ENCODE results near the gene AFG3L2. TPM values are rescaled to one million over a fixed set of nuclear protein-coding genes. Genes with fewer than 3 reads are reported as not detected.
"Not testable (repeated sequence)": the region's sequence is repeated elsewhere in the genome, so short reads cannot be mapped to it uniquely, and the experiment has no call there.

The AFG3L2 gene
- total RNA-seq (41.1 TPM), polyA plus RNA-seq (31.5 TPM)

- Histone ChIP-seq H3K27ac (ENCODE audit: low read depth) (peak within 1 kb of the TSS; percentile 99), H3K4me1 (ENCODE audit: insufficient read depth) (peaks cover 4% of the 10 kb centered on the region), H3K36me3 (ENCODE audit: insufficient read depth) (no peaks in the 10 kb centered on the region), H3K4me3 (ENCODE audit: low read depth, low read length) (peak within 1 kb of the TSS; percentile 84)
- DNase-seq (ENCODE audit: extremely low spot score) = peak; percentile 98
- WGBS = under 1% methylated on average over 100 of the region's 100 CpGs
These were observed at the start of gene AFG3L2 for GRCh38 chr18:12376754-12377555. Gene AFG3L2, minus strand, starts transcription at chr18:12377227. Its CDS starts 145 bp downstream, at chr18:12377082.

- DNase-seq (ENCODE audit: extremely low spot score) = no peak
- WGBS = 90% methylated on average over 4 of the region's 4 CpGs
- no peak overlapping the region for H3K4me3 ChIP-seq (ENCODE audit: low read depth, low read length)
These were observed 47.2 kb upstream of the AFG3L2 start for GRCh38 chr18:12424252-12424651.

GRCh38 chr18:12423820-12424219 is 46.8 kb upstream of the AFG3L2 start:
- no peaks in the 10 kb centered on the region for H3K4me1 ChIP-seq (ENCODE audit: insufficient read depth)
- WGBS = 90% methylated on average over 5 of the region's 5 CpGs
- no peaks in the 10 kb centered on the region for H3K36me3 ChIP-seq (ENCODE audit: insufficient read depth)
- DNase-seq (ENCODE audit: extremely low spot score) = no peak
- no peak overlapping the region for H3K4me3 ChIP-seq (ENCODE audit: low read depth, low read length)
- H3K27ac ChIP-seq (ENCODE audit: low read depth) = no peak overlapping the region

More at GRCh38 chr18:12424252-12424651, 47.2 kb upstream of the AFG3L2 start:
- no peak overlapping the region for H3K27ac ChIP-seq (ENCODE audit: low read depth)
- no peaks in the 10 kb centered on the region for H3K4me1 ChIP-seq (ENCODE audit: insufficient read depth)
- no peaks in the 10 kb centered on the region for H3K36me3 ChIP-seq (ENCODE audit: insufficient read depth)

GRCh38 chr18:12423393-12423792 is 46.4 kb upstream of the AFG3L2 start:
- WGBS = 95% methylated on average over 10 of the region's 10 CpGs
- DNase-seq (ENCODE audit: extremely low spot score) = no peak
- H3K27ac ChIP-seq (ENCODE audit: low read depth) = no peak overlapping the region
- H3K4me3 ChIP-seq (ENCODE audit: low read depth, low read length) = no peak overlapping the region
- H3K36me3 ChIP-seq (ENCODE audit: insufficient read depth) = no peaks in the 10 kb centered on the region
- no peaks in the 10 kb centered on the region for H3K4me1 ChIP-seq (ENCODE audit: insufficient read depth)

- WGBS = 89% methylated on average over 9 of the region's 9 CpGs
- Histone ChIP-seq H3K36me3 (ENCODE audit: insufficient read depth) (no peaks in the 10 kb centered on the region), H3K4me3 (ENCODE audit: low read depth, low read length) (no peak overlapping the region), H3K27ac (ENCODE audit: low read depth) (no peak overlapping the region), H3K4me1 (ENCODE audit: insufficient read depth) (no peaks in the 10 kb centered on the region)
- DNase-seq (ENCODE audit: extremely low spot score) = no peak
These were observed 45.9 kb upstream of the AFG3L2 start for GRCh38 chr18:12422936-12423335.

GRCh38 chr18:12421732-12422131 is 44.7 kb upstream of the AFG3L2 start:
- H3K4me3 ChIP-seq (ENCODE audit: low read depth, low read length) = no peak overlapping the region
- no peaks in the 10 kb centered on the region for H3K4me1 ChIP-seq (ENCODE audit: insufficient read depth)
- H3K36me3 ChIP-seq (ENCODE audit: insufficient read depth) = no peaks in the 10 kb centered on the region
- WGBS = 83% methylated on average over 5 of the region's 5 CpGs
- no peak for DNase-seq (ENCODE audit: extremely low spot score)
- no peak overlapping the region for H3K27ac ChIP-seq (ENCODE audit: low read depth)

- Histone ChIP-seq H3K4me3 (ENCODE audit: low read depth, low read length) (peak overlapping the region; percentile 57), H3K27ac (ENCODE audit: low read depth) (no peak overlapping the region), H3K36me3 (ENCODE audit: insufficient read depth) (no peaks in the 10 kb centered on the region), H3K4me1 (ENCODE audit: insufficient read depth) (no peaks in the 10 kb centered on the region)
- 28% methylated on average over 27 of the region's 27 CpGs for WGBS
- DNase-seq (ENCODE audit: extremely low spot score) = peak; percentile 18
These were observed 43.9 kb upstream of the AFG3L2 start for GRCh38 chr18:12420821-12421421.

GRCh38 chr18:12417687-12418086 is 40.7 kb upstream of the AFG3L2 start:
- H3K4me3 ChIP-seq (ENCODE audit: low read depth, low read length) = no peak overlapping the region
- H3K4me1 ChIP-seq (ENCODE audit: insufficient read depth) = no peaks in the 10 kb centered on the region
- 75% methylated on average over 4 of the region's 4 CpGs for WGBS
- no peak overlapping the region for H3K27ac ChIP-seq (ENCODE audit: low read depth)
- no peaks in the 10 kb centered on the region for H3K36me3 ChIP-seq (ENCODE audit: insufficient read depth)
- no peak for DNase-seq (ENCODE audit: extremely low spot score)

- Histone ChIP-seq H3K27ac (ENCODE audit: low read depth) (no peak overlapping the region), H3K36me3 (ENCODE audit: insufficient read depth) (no peaks in the 10 kb centered on the region), H3K4me1 (ENCODE audit: insufficient read depth) (no peaks in the 10 kb centered on the region), H3K4me3 (ENCODE audit: low read depth, low read length) (no peak overlapping the region)
- 85% methylated on average over 5 of the region's 5 CpGs for WGBS
- DNase-seq (ENCODE audit: extremely low spot score) = no peak
These were observed 39.2 kb upstream of the AFG3L2 start for GRCh38 chr18:12416098-12416729.

- no peak overlapping the region for H3K4me3 ChIP-seq (ENCODE audit: low read depth, low read length)
- no peaks in the 10 kb centered on the region for H3K36me3 ChIP-seq (ENCODE audit: insufficient read depth)
- 95% methylated on average over 2 of the region's 3 CpGs for WGBS
- no peaks in the 10 kb centered on the region for H3K4me1 ChIP-seq (ENCODE audit: insufficient read depth)
- no peak for DNase-seq (ENCODE audit: extremely low spot score)
- H3K27ac ChIP-seq (ENCODE audit: low read depth) = no peak overlapping the region
These were observed 34.4 kb upstream of the AFG3L2 start for GRCh38 chr18:12411456-12411855.

- H3K27ac ChIP-seq (ENCODE audit: low read depth); H3K4me3 ChIP-seq (ENCODE audit: low read depth, low read length); H3K36me3 ChIP-seq (ENCODE audit: insufficient read depth); H3K4me1 ChIP-seq (ENCODE audit: insufficient read depth); DNase-seq (ENCODE audit: extremely low spot score): not testable (repeated sequence)
- 84% methylated on average over 9 of the region's 9 CpGs for WGBS
These were observed 33.7 kb upstream of the AFG3L2 start for GRCh38 chr18:12410747-12411146.

GRCh38 chr18:12410081-12410481 is 33.1 kb upstream of the AFG3L2 start:
- Histone ChIP-seq H3K27ac (ENCODE audit: low read depth) (no peak overlapping the region), H3K4me1 (ENCODE audit: insufficient read depth) (no peaks in the 10 kb centered on the region), H3K36me3 (ENCODE audit: insufficient read depth) (no peaks in the 10 kb centered on the region), H3K4me3 (ENCODE audit: low read depth, low read length) (no peak overlapping the region)
- DNase-seq (ENCODE audit: extremely low spot score) = no peak
- 86% methylated on average over 9 of the region's 9 CpGs for WGBS

- no peak for DNase-seq (ENCODE audit: extremely low spot score)
- H3K36me3 ChIP-seq (ENCODE audit: insufficient read depth) = no peaks in the 10 kb centered on the region
- 73% methylated on average over 3 of the region's 3 CpGs for WGBS
- H3K27ac ChIP-seq (ENCODE audit: low read depth) = no peak overlapping the region
- no peak overlapping the region for H3K4me3 ChIP-seq (ENCODE audit: low read depth, low read length)
- H3K4me1 ChIP-seq (ENCODE audit: insufficient read depth) = no peaks in the 10 kb centered on the region
These were observed 32.4 kb upstream of the AFG3L2 start for GRCh38 chr18:12409469-12409868.

All from urinary bladder (tissue), 4 donors.